ENCODE results near the gene NECTIN1.
A peak's percentile ranks its signal among the peaks of the same experiment; 100 is the strongest.

Gene NECTIN1

GRCh38 chr11:119685111-119685746 is 43.8 kb downstream of the NECTIN1 start:
- H3K27ac ChIP-seq (ENCODE audit: insufficient read depth, low read depth, low read length, poor library complexity, severe bottlenecking): no peak overlapping the region
- H3K27me3 ChIP-seq (ENCODE audit: control insufficient read depth, insufficient read depth, low read length, poor library complexity, severe bottlenecking): no peaks in the 10 kb centered on the region
- H3K36me3 ChIP-seq (ENCODE audit: control insufficient read depth, insufficient read depth, low read length): no peaks in the 10 kb centered on the region
- H3K9me3 ChIP-seq (ENCODE audit: control insufficient read depth, low read length): no peaks in the 10 kb centered on the region
- 88 to 91% methylated on average over 13 of the region's 13 CpGs for WGBS, 2 experiments
- peaks cover 52% of the 10 kb centered on the region for H3K4me1 ChIP-seq (ENCODE audit: control insufficient read depth, insufficient read depth, low read length)
- no peak overlapping the region for H3K4me3 ChIP-seq (ENCODE audit: insufficient read depth, low read depth, low read length)

DNA sequence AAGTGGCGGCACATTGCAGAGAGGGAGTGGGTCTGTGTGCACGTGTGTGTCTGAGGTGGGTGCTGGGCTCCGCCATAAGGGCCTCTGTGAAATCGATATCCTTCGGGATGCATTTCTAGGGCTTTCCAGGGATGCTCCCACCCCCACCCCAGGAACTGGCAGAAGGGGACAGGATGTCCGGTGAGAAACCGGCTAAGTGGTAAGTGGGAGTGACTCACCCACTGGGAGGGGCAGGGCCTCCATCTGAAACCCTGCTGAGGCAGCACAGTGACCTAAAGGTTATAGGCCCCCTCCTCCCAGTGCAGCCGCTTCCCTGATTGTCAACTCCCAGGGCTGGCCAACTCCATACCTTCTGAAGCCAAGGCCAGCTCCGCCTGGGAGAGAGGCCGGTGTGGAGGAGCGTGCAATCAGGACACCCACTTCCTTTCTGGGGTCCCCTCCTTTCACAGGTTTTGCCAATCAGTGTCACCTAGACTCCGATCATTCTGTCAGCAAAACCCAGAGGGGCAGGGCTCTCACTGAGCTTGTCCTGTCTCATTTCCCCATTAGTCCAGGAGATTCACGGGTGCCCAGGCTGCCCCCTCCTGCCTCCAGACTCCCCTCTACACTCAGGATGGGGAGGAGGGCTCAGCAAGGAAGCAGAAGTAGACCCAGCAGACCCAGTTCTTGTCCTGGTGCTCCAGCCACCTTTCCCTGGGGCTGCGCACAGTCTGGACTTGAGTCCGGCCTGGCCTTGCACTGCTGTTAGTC is 44.5 kb downstream of the NECTIN1 start:
- Histone ChIP-seq H3K4me3 (ENCODE audit: insufficient read depth, low read depth, low read length) (no peak overlapping the region), H3K4me1 (ENCODE audit: control insufficient read depth, insufficient read depth, low read length) (peaks cover 51% of the 10 kb centered on the region), H3K36me3 (ENCODE audit: control insufficient read depth, insufficient read depth, low read length) (no peaks in the 10 kb centered on the region), H3K27me3 (ENCODE audit: control insufficient read depth, insufficient read depth, low read length, poor library complexity, severe bottlenecking) (no peaks in the 10 kb centered on the region), H3K9me3 (ENCODE audit: control insufficient read depth, low read length) (no peaks in the 10 kb centered on the region), H3K27ac (ENCODE audit: insufficient read depth, low read depth, low read length, poor library complexity, severe bottlenecking) (peak overlapping the region; percentile 40)
- 73 to 74% methylated on average over 15 of the region's 15 CpGs for WGBS, 2 experiments

DNA sequence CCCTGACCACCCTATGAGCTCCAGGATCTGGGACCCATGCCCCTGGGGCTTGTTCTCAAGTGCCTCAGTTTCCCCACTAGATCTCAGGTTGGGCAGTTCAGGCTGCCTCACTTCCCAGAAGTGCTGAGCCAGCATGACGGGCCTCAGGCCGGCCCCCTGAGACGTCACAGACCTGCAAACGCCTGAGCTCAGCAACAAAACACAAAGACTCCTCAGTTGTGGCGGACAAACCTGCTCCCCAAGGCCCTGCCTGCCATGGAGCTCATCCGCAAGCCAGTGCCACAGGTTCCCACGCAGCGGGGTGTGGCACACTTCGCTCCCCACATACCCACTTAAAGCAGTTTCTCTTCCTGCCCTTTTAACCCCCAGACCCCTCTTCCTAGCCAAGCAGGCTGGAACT is 45.2 kb downstream of the NECTIN1 start:
- Histone ChIP-seq H3K4me1 (ENCODE audit: control insufficient read depth, insufficient read depth, low read length) (peaks cover 46% of the 10 kb centered on the region), H3K9me3 (ENCODE audit: control insufficient read depth, low read length) (no peaks in the 10 kb centered on the region), H3K27ac (ENCODE audit: insufficient read depth, low read depth, low read length, poor library complexity, severe bottlenecking) (peak overlapping the region; percentile 40), H3K4me3 (ENCODE audit: insufficient read depth, low read depth, low read length) (no peak overlapping the region), H3K36me3 (ENCODE audit: control insufficient read depth, insufficient read depth, low read length) (no peaks in the 10 kb centered on the region), H3K27me3 (ENCODE audit: control insufficient read depth, insufficient read depth, low read length, poor library complexity, severe bottlenecking) (no peaks in the 10 kb centered on the region)
- WGBS, 2 experiments: 67 to 70% methylated on average over 9 of the region's 9 CpGs

DNA sequence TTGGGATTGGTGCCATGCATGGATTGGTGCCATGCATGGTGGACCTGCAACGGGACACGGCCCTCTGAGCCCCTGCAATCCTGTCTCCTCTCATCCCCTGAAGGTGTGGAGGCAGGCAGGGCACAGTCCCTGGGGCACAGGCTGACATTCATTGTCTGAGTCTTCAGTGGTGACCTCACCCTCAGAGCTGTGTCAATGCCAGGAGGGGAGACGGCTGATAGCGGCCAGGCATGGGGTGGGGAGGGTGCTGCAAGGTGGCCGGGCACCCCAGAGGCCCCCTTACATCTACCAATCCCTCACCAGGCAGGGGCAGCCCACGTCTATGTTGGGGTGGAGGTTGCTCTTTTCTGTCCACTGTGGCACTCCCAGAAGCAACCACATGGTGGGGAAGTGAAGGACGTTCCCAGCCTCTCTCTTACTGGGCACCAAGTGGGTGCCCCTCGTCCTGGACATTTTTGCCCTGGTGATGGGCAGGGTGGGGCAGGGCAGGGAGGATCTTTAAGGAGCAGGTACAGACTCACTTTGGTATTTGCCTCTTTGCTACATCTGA is 47.6 kb downstream of the NECTIN1 start:
- Histone ChIP-seq H3K4me3 (ENCODE audit: insufficient read depth, low read depth, low read length) (no peak overlapping the region), H3K36me3 (ENCODE audit: control insufficient read depth, insufficient read depth, low read length) (peaks cover 21% of the 10 kb centered on the region), H3K9me3 (ENCODE audit: control insufficient read depth, low read length) (no peaks in the 10 kb centered on the region), H3K4me1 (ENCODE audit: control insufficient read depth, insufficient read depth, low read length) (peaks cover 26% of the 10 kb centered on the region), H3K27me3 (ENCODE audit: control insufficient read depth, insufficient read depth, low read length, poor library complexity, severe bottlenecking) (no peaks in the 10 kb centered on the region), H3K27ac (ENCODE audit: insufficient read depth, low read depth, low read length, poor library complexity, severe bottlenecking) (no peak overlapping the region)
- WGBS, 2 experiments: 82 to 90% methylated on average over 7 to 8 of the region's 8 CpGs

GRCh38 chr11:119680541-119681360 is 48.2 kb downstream of the NECTIN1 start:
- 91 to 95% methylated on average over 11 of the region's 11 CpGs for WGBS, 2 experiments

DNA sequence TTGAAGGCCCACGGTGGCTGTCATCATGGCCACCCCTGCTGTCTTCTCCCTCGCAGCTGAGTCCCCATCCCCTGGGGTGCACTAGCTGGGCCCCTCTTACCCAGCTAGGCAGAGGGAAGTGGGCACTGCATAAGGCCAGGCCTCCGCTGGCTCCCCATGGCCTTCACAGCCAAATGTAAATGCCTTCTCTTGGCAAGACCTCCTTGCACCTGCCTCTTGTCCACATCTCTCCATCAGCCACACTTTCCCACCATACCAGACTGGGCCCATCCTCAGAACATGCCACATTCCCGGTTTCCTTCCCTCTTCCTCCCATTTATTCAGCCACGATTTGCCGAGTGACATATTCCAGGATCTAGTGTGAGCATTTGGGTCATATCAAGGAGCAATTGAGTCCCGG is 49.7 kb downstream of the NECTIN1 start:
- Histone ChIP-seq H3K4me3 (ENCODE audit: insufficient read depth, low read depth, low read length) (no peak overlapping the region), H3K36me3 (ENCODE audit: control insufficient read depth, insufficient read depth, low read length) (peaks cover 35% of the 10 kb centered on the region), H3K27ac (ENCODE audit: insufficient read depth, low read depth, low read length, poor library complexity, severe bottlenecking) (no peak overlapping the region), H3K27me3 (ENCODE audit: control insufficient read depth, insufficient read depth, low read length, poor library complexity, severe bottlenecking) (no peaks in the 10 kb centered on the region), H3K4me1 (ENCODE audit: control insufficient read depth, insufficient read depth, low read length) (peaks cover 7% of the 10 kb centered on the region), H3K9me3 (ENCODE audit: control insufficient read depth, low read length) (no peaks in the 10 kb centered on the region)
- WGBS, 2 experiments: 94 to 96% methylated on average over 7 of the region's 7 CpGs

More at GRCh38 chr11:119680541-119681360, 48.2 kb downstream of the NECTIN1 start:
- Histone ChIP-seq H3K36me3 (ENCODE audit: control insufficient read depth, insufficient read depth, low read length) (peaks cover 23% of the 10 kb centered on the region), H3K4me3 (ENCODE audit: insufficient read depth, low read depth, low read length) (no peak overlapping the region), H3K27me3 (ENCODE audit: control insufficient read depth, insufficient read depth, low read length, poor library complexity, severe bottlenecking) (no peaks in the 10 kb centered on the region), H3K4me1 (ENCODE audit: control insufficient read depth, insufficient read depth, low read length) (peaks cover 21% of the 10 kb centered on the region), H3K27ac (ENCODE audit: insufficient read depth, low read depth, low read length, poor library complexity, severe bottlenecking) (no peak overlapping the region), H3K9me3 (ENCODE audit: control insufficient read depth, low read length) (no peaks in the 10 kb centered on the region)

- no peak overlapping the region for H3K27ac ChIP-seq (ENCODE audit: insufficient read depth, low read depth, low read length, poor library complexity, severe bottlenecking)
- H3K4me1 ChIP-seq (ENCODE audit: control insufficient read depth, insufficient read depth, low read length): no peaks in the 10 kb centered on the region
- no peaks in the 10 kb centered on the region for H3K27me3 ChIP-seq (ENCODE audit: control insufficient read depth, insufficient read depth, low read length, poor library complexity, severe bottlenecking)
- no peaks in the 10 kb centered on the region for H3K9me3 ChIP-seq (ENCODE audit: control insufficient read depth, low read length)
- H3K4me3 ChIP-seq (ENCODE audit: insufficient read depth, low read depth, low read length): no peak overlapping the region
- WGBS, 2 experiments: 95 to 97% methylated on average over 21 of the region's 21 CpGs
- H3K36me3 ChIP-seq (ENCODE audit: control insufficient read depth, insufficient read depth, low read length): peaks cover 43% of the 10 kb centered on the region
Measured at GRCh38 chr11:119678351-119678750, 50.6 kb downstream of the NECTIN1 start.

DNA sequence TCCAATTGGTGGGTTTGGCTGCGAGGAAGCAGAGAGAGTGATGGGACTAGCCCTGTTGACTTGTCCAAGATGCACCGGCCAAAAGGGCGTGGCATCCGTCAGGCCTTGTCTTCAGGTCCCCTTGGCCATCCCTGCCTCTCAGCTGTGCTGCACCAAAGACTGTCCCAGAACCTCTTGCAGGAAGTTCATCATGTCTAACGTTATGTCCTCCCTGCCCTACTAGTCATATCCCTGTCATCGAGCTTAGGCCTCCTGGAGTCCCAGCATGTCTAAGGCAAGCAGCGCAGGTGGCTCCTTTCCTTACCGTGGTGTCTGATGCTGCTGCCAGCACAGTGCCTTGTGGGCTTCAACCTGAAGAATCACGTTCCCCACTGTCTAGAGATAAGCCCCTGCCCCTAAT is 51.2 kb downstream of the NECTIN1 start:
- no peaks in the 10 kb centered on the region for H3K9me3 ChIP-seq (ENCODE audit: control insufficient read depth, low read length)
- H3K4me3 ChIP-seq (ENCODE audit: insufficient read depth, low read depth, low read length): no peak overlapping the region
- H3K4me1 ChIP-seq (ENCODE audit: control insufficient read depth, insufficient read depth, low read length): no peaks in the 10 kb centered on the region
- H3K36me3 ChIP-seq (ENCODE audit: control insufficient read depth, insufficient read depth, low read length): peaks cover 43% of the 10 kb centered on the region
- no peak overlapping the region for H3K27ac ChIP-seq (ENCODE audit: insufficient read depth, low read depth, low read length, poor library complexity, severe bottlenecking)
- 95 to 96% methylated on average over 9 of the region's 9 CpGs for WGBS, 2 experiments
- H3K27me3 ChIP-seq (ENCODE audit: control insufficient read depth, insufficient read depth, low read length, poor library complexity, severe bottlenecking): no peaks in the 10 kb centered on the region

DNA sequence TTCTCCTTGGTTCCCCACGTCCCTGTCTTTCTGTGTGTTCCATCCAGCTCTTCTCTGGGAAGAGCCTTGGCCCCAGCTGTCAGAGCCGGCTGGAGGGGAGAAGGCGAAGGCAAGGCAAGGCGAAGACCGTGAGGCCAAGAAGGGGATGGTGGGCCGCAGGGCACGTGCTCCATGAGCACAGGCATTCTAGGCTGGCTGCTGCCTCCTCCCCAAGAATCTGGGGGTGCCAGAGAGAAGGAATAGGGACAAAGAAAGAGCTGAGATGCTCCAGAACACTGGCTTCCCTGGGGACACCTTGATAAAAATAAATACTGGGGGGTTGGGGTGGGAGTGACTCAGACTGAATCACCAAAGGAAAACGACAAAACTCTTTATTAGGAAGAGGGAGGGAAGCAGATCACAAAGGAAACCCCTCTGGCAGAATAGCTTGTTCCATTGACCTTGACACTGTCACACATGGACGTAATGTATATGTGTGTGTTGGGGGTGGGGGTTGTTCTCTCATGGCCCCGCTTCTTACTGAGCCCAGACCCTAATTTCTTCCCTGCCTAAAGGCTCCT is 52.5 kb downstream of the NECTIN1 start:
- H3K27ac ChIP-seq (ENCODE audit: insufficient read depth, low read depth, low read length, poor library complexity, severe bottlenecking): no peak overlapping the region
- H3K27me3 ChIP-seq (ENCODE audit: control insufficient read depth, insufficient read depth, low read length, poor library complexity, severe bottlenecking): no peaks in the 10 kb centered on the region
- WGBS, 2 experiments: 95% methylated on average over 10 of the region's 10 CpGs
- no peak overlapping the region for H3K4me3 ChIP-seq (ENCODE audit: insufficient read depth, low read depth, low read length)
- H3K36me3 ChIP-seq (ENCODE audit: control insufficient read depth, insufficient read depth, low read length): peaks cover 43% of the 10 kb centered on the region
- H3K9me3 ChIP-seq (ENCODE audit: control insufficient read depth, low read length): no peaks in the 10 kb centered on the region
- no peaks in the 10 kb centered on the region for H3K4me1 ChIP-seq (ENCODE audit: control insufficient read depth, insufficient read depth, low read length)
